BLaER1 treated with 17β-estradiol and CSF1 and Interleukin-3, amounts not matched to agents 10 nM and 100 nM (cell line): ENCODE results near the gene DLG1.

Source experiments
- H3K27ac ChIP-seq, 11 experiments: shearing (Covaris generic); formaldehyde crosslinking; 2 replicates each; pipeline ENCODE4 v1.8.1; 2022
- H3K27me3 ChIP-seq, 11 experiments: shearing (Covaris generic); formaldehyde crosslinking; 2 replicates each; pipeline ENCODE4 v1.8.1; 2022
- H3K36me3 ChIP-seq, 11 experiments: shearing (Covaris generic); formaldehyde crosslinking; 2 replicates each; pipeline ENCODE4 v1.8.1; 2022
- H3K4me1 ChIP-seq, 10 experiments: shearing (Covaris generic); formaldehyde crosslinking; 2 replicates each; pipeline ENCODE4 v1.8.1; 2022
- H3K4me2 ChIP-seq, 11 experiments: shearing (Covaris generic); formaldehyde crosslinking; 2 replicates each; pipeline ENCODE4 v1.8.1; 2022
- H3K4me3 ChIP-seq, 10 experiments: shearing (Covaris generic); formaldehyde crosslinking; 2 replicates each; pipeline ENCODE4 v1.8.1; 2022
- H3K9ac ChIP-seq, 11 experiments: shearing (Covaris generic); formaldehyde crosslinking; 2 replicates each; pipeline ENCODE4 v1.8.1; 2022
- H3K9me3 ChIP-seq, 11 experiments: shearing (Covaris generic); formaldehyde crosslinking; replicated peaks in 1 of 11; 2 replicates each; pipeline ENCODE4 v1.8.1; 2022
- H4K20me1 ChIP-seq, 11 experiments: shearing (Covaris generic); formaldehyde crosslinking; 2 replicates each; pipeline ENCODE4 v1.8.1; 2022
- Cebpa-rat ChIP-seq, 11 experiments: shearing (Covaris generic); IDR thresholded peaks; 2 replicates each; pipeline ENCODE4 v1.8.1; 2022

DLG1 gene

GRCh38 chr3:197189623-197190022, 108.8 kb downstream of the DLG1 start:
- no peak overlapping the region for H3K4me2 ChIP-seq
- TF ChIP-seq Cebpa-rat (IDR thresholded peaks at IDR 0.05) = no peak
- H3K4me1 ChIP-seq = peaks cover 0 to 6% (median 2%) of the 10 kb centered on the region in 10 experiments; a peak in 2 of 20 replicates
- no peak overlapping the region for H3K27ac ChIP-seq
- no peaks in the 10 kb centered on the region for H3K9me3 ChIP-seq
- H3K9ac ChIP-seq = 0 out of 22 replicates have a peak overlapping the region, but pooled peaks of 2 of the 11 experiments have one; percentile 26 to 29
- H3K4me3 ChIP-seq = no peak overlapping the region
- peaks cover 7 to 33% (median 16%) of the 10 kb centered on the region in 11 experiments; a peak in 17 of 22 replicates for H3K36me3 ChIP-seq
- H4K20me1 ChIP-seq = peaks cover 0 to 48% (median 4%) of the 10 kb centered on the region in 11 experiments; a peak in 10 of 22 replicates
- H3K27me3 ChIP-seq = no peaks in the 10 kb centered on the region

GRCh38 chr3:197188963-197189362, 109.4 kb downstream of the DLG1 start:
- Histone ChIP-seq H4K20me1 (peaks cover 0 to 52% (median 4%) of the 10 kb centered on the region in 11 experiments; a peak in 10 of 22 replicates), H3K27ac (no peak overlapping the region), H3K9me3 (no peaks in the 10 kb centered on the region), H3K36me3 (peaks cover 7 to 31% (median 16%) of the 10 kb centered on the region in 11 experiments; a peak in 17 of 22 replicates), H3K9ac (no peak overlapping the region), H3K4me3 (no peak overlapping the region), H3K4me2 (no peak overlapping the region), H3K27me3 (no peaks in the 10 kb centered on the region), H3K4me1 (peaks cover 0 to 8% (median 5%) of the 10 kb centered on the region in 10 experiments; a peak in 15 of 20 replicates)
- no peak for TF ChIP-seq Cebpa-rat (IDR thresholded peaks at IDR 0.05)

- Histone ChIP-seq H3K27me3 (no peaks in the 10 kb centered on the region), H3K9ac (0 out of 22 replicates have a peak overlapping the region, but pooled peaks of 1 of the 11 experiments have one; percentile 39), H3K4me1 (peaks cover 12 to 27% (median 18%) of the 10 kb centered on the region in 10 experiments), H3K36me3 (peaks cover 0 to 22% (median 10%) of the 10 kb centered on the region in 11 experiments; a peak in 10 of 22 replicates), H4K20me1 (peaks cover 0 to 57% (median 7%) of the 10 kb centered on the region in 11 experiments; a peak in 11 of 22 replicates), H3K9me3 (no peaks in the 10 kb centered on the region), H3K27ac (no peak overlapping the region), H3K4me3 (no peak overlapping the region), H3K4me2 (no peak overlapping the region)
- TF ChIP-seq Cebpa-rat (IDR thresholded peaks at IDR 0.05) = no peak
Observed at GRCh38 chr3:197186887-197187588, 111.4 kb downstream of the DLG1 start.

- H3K27me3 ChIP-seq = no peaks in the 10 kb centered on the region
- no peak overlapping the region for H3K4me3 ChIP-seq
- H3K27ac ChIP-seq = peak overlapping the region in 8 of 11 experiments; percentile 11 to 74 (median 38); a peak in 11 of 22 replicates
- H3K36me3 ChIP-seq = peaks cover 0 to 4% (median 0%) of the 10 kb centered on the region in 11 experiments; a peak in 1 of 22 replicates
- peak overlapping the region in 9 of 11 experiments; percentile 19 to 50 (median 35); a peak in 16 of 22 replicates for H3K4me2 ChIP-seq
- H3K9ac ChIP-seq = peak overlapping the region in 3 of 11 experiments; percentile 8 to 39 (median 15); a peak in 3 of 22 replicates
- H4K20me1 ChIP-seq = peaks cover 0 to 45% (median 4%) of the 10 kb centered on the region in 11 experiments; a peak in 10 of 22 replicates
- no peak for TF ChIP-seq Cebpa-rat (IDR thresholded peaks at IDR 0.05)
- H3K9me3 ChIP-seq = no peaks in the 10 kb centered on the region
- peaks cover 26 to 55% (median 41%) of the 10 kb centered on the region in 10 experiments for H3K4me1 ChIP-seq
Observed at GRCh38 chr3:197183582-197183981, 114.8 kb downstream of the DLG1 start.

GRCh38 chr3:197181741-197182140, 116.7 kb downstream of the DLG1 start:
- TF ChIP-seq Cebpa-rat (IDR thresholded peaks at IDR 0.05) = peak in 9 of 11 experiments; percentile 52 to 92 (median 85); a peak in 17 of 22 replicates
- Histone ChIP-seq H4K20me1 (peaks cover 0 to 37% (median 0%) of the 10 kb centered on the region in 11 experiments; a peak in 7 of 22 replicates), H3K27me3 (no peaks in the 10 kb centered on the region), H3K9ac (peak overlapping the region in 1 of 11 experiments; percentile 44; a peak in 3 of 22 replicates), H3K4me3 (no peak overlapping the region; a peak in 1 of 20 replicates), H3K9me3 (no peaks in the 10 kb centered on the region), H3K4me1 (peaks cover 29 to 55% (median 42%) of the 10 kb centered on the region in 10 experiments), H3K4me2 (peak overlapping the region; percentile 46 to 73 (median 59); a peak in 20 of 22 replicates), H3K36me3 (peaks cover 0 to 14% (median 9%) of the 10 kb centered on the region in 11 experiments; a peak in 7 of 22 replicates), H3K27ac (peak overlapping the region in 9 of 11 experiments; percentile 6 to 77 (median 71); a peak in 15 of 22 replicates)

GRCh38 chr3:197178998-197179397, 119.4 kb downstream of the DLG1 start:
- no peak for TF ChIP-seq Cebpa-rat (IDR thresholded peaks at IDR 0.05)
- Histone ChIP-seq H3K36me3 (peaks cover 0 to 16% (median 9%) of the 10 kb centered on the region in 11 experiments; a peak in 9 of 22 replicates), H3K9ac (no peak overlapping the region), H4K20me1 (peaks cover 0 to 15% (median 0%) of the 10 kb centered on the region in 11 experiments; a peak in 7 of 22 replicates), H3K9me3 (no peaks in the 10 kb centered on the region), H3K27me3 (no peaks in the 10 kb centered on the region), H3K4me2 (no peak overlapping the region), H3K4me1 (peaks cover 42 to 73% (median 59%) of the 10 kb centered on the region in 10 experiments), H3K4me3 (no peak overlapping the region), H3K27ac (no peak overlapping the region)

- H3K4me2 ChIP-seq = peak overlapping the region in 9 of 11 experiments; percentile 24 to 77 (median 41); a peak in 15 of 22 replicates
Observed at GRCh38 chr3:197175503-197175902, 122.9 kb downstream of the DLG1 start.

GRCh38 chr3:197174927-197175326, 123.5 kb downstream of the DLG1 start:
- H3K4me2 ChIP-seq = peak overlapping the region in 10 of 11 experiments; percentile 29 to 77 (median 58); a peak in 16 of 22 replicates
- H3K4me3 ChIP-seq = no peak overlapping the region
- H4K20me1 ChIP-seq = peaks cover 0 to 10% (median 0%) of the 10 kb centered on the region in 11 experiments; a peak in 2 of 22 replicates
- TF ChIP-seq Cebpa-rat (IDR thresholded peaks at IDR 0.05) = no peak
- H3K9me3 ChIP-seq = peaks cover 0 to 4% (median 0%) of the 10 kb centered on the region in 11 experiments; a peak in 2 of 22 replicates
- peak overlapping the region in 8 of 11 experiments; percentile 1 to 61 (median 26); a peak in 8 of 22 replicates for H3K27ac ChIP-seq
- peaks cover 15 to 32% (median 23%) of the 10 kb centered on the region in 10 experiments; a peak in 19 of 20 replicates for H3K4me1 ChIP-seq
- H3K27me3 ChIP-seq = no peaks in the 10 kb centered on the region
- peaks cover 9 to 33% (median 20%) of the 10 kb centered on the region in 11 experiments; a peak in 17 of 22 replicates for H3K36me3 ChIP-seq
- H3K9ac ChIP-seq = peak overlapping the region in 3 of 11 experiments; percentile 8 to 15 (median 10); a peak in 2 of 22 replicates

More at GRCh38 chr3:197175503-197175902, 122.9 kb downstream of the DLG1 start:
- Histone ChIP-seq H3K27me3 (no peaks in the 10 kb centered on the region), H3K36me3 (peaks cover 6 to 27% (median 17%) of the 10 kb centered on the region in 11 experiments; a peak in 16 of 22 replicates), H3K4me1 (peaks cover 18 to 38% (median 29%) of the 10 kb centered on the region in 10 experiments), H3K9ac (peak overlapping the region in 1 of 11 experiments; percentile 10; a peak in 2 of 22 replicates), H3K4me3 (no peak overlapping the region), H3K27ac (peak overlapping the region in 5 of 11 experiments; percentile 1 to 61 (median 44); a peak in 5 of 22 replicates), H4K20me1 (peaks cover 0 to 10% (median 0%) of the 10 kb centered on the region in 11 experiments; a peak in 2 of 22 replicates), H3K9me3 (peaks cover 0 to 4% (median 0%) of the 10 kb centered on the region in 11 experiments; a peak in 2 of 22 replicates)
- TF ChIP-seq Cebpa-rat (IDR thresholded peaks at IDR 0.05) = no peak
